Colonic mucosa (tissue), 4 donors: Measurements from ENCODE around the gene ARSB. TPM values are rescaled to one million over a fixed set of nuclear protein-coding genes. Genes with fewer than 3 reads are reported as not detected.

ENCODE experiments used
- DNase-seq: peaks from one replicate; pipeline ENCODE4 v3.0.0-alpha.2; 2020
- H3K27ac ChIP-seq: fragments of 200-600 bp; one replicate; pipeline ENCODE4 v1.8.0; 2021
- H3K27me3 ChIP-seq: fragments of 200-600 bp; one replicate; pipeline ENCODE4 v1.8.0; 2021
- H3K36me3 ChIP-seq: fragments of 200-600 bp; one replicate; pipeline ENCODE4 v1.8.0; 2021
- H3K4me1 ChIP-seq: fragments of 200-600 bp; one replicate; pipeline ENCODE4 v1.8.0; 2021; ENCODE audit warnings: mild to moderate bottlenecking
- H3K4me3 ChIP-seq: fragments of 200-600 bp; one replicate; pipeline ENCODE4 v1.8.0; 2021
- H3K9ac ChIP-seq, 2 donors: one replicate each; pipeline ENCODE4 v1.7.0; 2013; ENCODE audit warnings: control low read depth in 2 of 2, low read depth in 2 of 2, low read length in 2 of 2
- H3K9me3 ChIP-seq: fragments of 200-600 bp; one replicate; pipeline ENCODE4 v1.8.0; 2021
- CTCF ChIP-seq: fragments of 200-600 bp; IDR thresholded peaks from one replicate; pipeline ENCODE4 v1.8.0; 2022; ENCODE audit warnings: antibody characterized with exemption, mild to moderate bottlenecking
- intact Hi-C: fragments of 100-400 bp; cut with DNase I; formaldehyde crosslinking; loops from one replicate; pipeline ENCODE4 v1.14.1; 2022
- total RNA-seq, 2 donors: library from RNA; stranded (reverse); fragmentation: NEBNext Ultra II Directional in 1 of 2; extraction: Animal tissue kit (Norgen Biotek cat#: 25700) in 1 of 2; gene quantifications; one replicate each; pipeline ENCODE4 v1.2.1, GENCODE V29; 2021
- donor health status: healthy.
- donor health status: DM: no; HTN: no; CAD: no.
- donor health status: DM: no; HTN: no; CAD: no.

Gene ARSB
- total RNA-seq, 2 donors from 2014 or later, result 10.1 to 11.4 TPM

GRCh38 chr5:78920604-78921003 is 64.5 kb downstream of the ARSB start:
- H3K27ac ChIP-seq, result no peak overlapping the region
- no peak for TF ChIP-seq CTCF
- H3K9ac ChIP-seq, result no peak overlapping the region
- no peaks in the 10 kb centered on the region for H3K4me1 ChIP-seq
- H3K27me3 ChIP-seq, result no peaks in the 10 kb centered on the region
- intact Hi-C loops, result no loop called here
- no peak overlapping the region for H3K4me3 ChIP-seq
- no peak for DNase-seq
- H3K9me3 ChIP-seq, result no peaks in the 10 kb centered on the region
- no peaks in the 10 kb centered on the region for H3K36me3 ChIP-seq

- no peak for DNase-seq
Observed at GRCh38 chr5:78919796-78920195, 65.3 kb downstream of the ARSB start.

GRCh38 chr5:78916044-78916443 is 69.1 kb downstream of the ARSB start:
- H3K9ac ChIP-seq, result no peak overlapping the region
- H3K4me1 ChIP-seq, result no peaks in the 10 kb centered on the region
- intact Hi-C loops, result no loop called here
- DNase-seq, result no peak
- no peak overlapping the region for H3K4me3 ChIP-seq
- H3K27me3 ChIP-seq, result no peaks in the 10 kb centered on the region
- no peaks in the 10 kb centered on the region for H3K36me3 ChIP-seq
- no peak for TF ChIP-seq CTCF
- H3K27ac ChIP-seq, result no peak overlapping the region
- H3K9me3 ChIP-seq, result no peaks in the 10 kb centered on the region

More at GRCh38 chr5:78919796-78920195, 65.3 kb downstream of the ARSB start:
- Histone ChIP-seq H3K27me3 (no peaks in the 10 kb centered on the region), H3K9ac (no peak overlapping the region), H3K4me1 (no peaks in the 10 kb centered on the region), H3K36me3 (no peaks in the 10 kb centered on the region), H3K4me3 (no peak overlapping the region), H3K9me3 (no peaks in the 10 kb centered on the region), H3K27ac (no peak overlapping the region)
- TF ChIP-seq CTCF, result no peak
- intact Hi-C loops, result no loop called here

GRCh38 chr5:78915170-78915569 is 69.9 kb downstream of the ARSB start:
- intact Hi-C loops, result no loop called here
- Histone ChIP-seq H3K27ac (no peak overlapping the region), H3K36me3 (no peaks in the 10 kb centered on the region), H3K9ac (no peak overlapping the region), H3K4me3 (no peak overlapping the region), H3K27me3 (no peaks in the 10 kb centered on the region), H3K4me1 (no peaks in the 10 kb centered on the region), H3K9me3 (no peaks in the 10 kb centered on the region)
- TF ChIP-seq CTCF, result no peak
- DNase-seq, result no peak

GRCh38 chr5:78912811-78913210 is 72.3 kb downstream of the ARSB start:
- no peak for TF ChIP-seq CTCF
- no peaks in the 10 kb centered on the region for H3K27me3 ChIP-seq
- H3K4me3 ChIP-seq, result no peak overlapping the region
- DNase-seq, result no peak
- H3K9me3 ChIP-seq, result no peaks in the 10 kb centered on the region
- intact Hi-C loops, result no loop called here
- no peaks in the 10 kb centered on the region for H3K4me1 ChIP-seq
- no peaks in the 10 kb centered on the region for H3K36me3 ChIP-seq
- no peak overlapping the region for H3K27ac ChIP-seq
- H3K9ac ChIP-seq, result no peak overlapping the region
